ENCODE data around the gene EMC9. TPM values are rescaled to one million over a fixed set of nuclear protein-coding genes. Genes with fewer than 3 reads are reported as not detected.

The EMC9 gene
- total and polyA plus RNA-seq, 10 of the 15 experiments (the other 5 are each of a cell fraction or from before 2014, with no cell fraction given): 15.3 to 60.5 (median 30.3) TPM

GRCh38 chr14:24185741-24186140, 44.4 kb upstream of the EMC9 start:
- H3K9ac ChIP-seq (ENCODE audit: control insufficient read depth, insufficient read depth, low read length): no peak overlapping the region
- ChIA-PET SMC1A (ENCODE audit: uncharacterized antibody, unreplicated experiment) (interaction anchor here (1.5 kb wide), 1 partner anchor 11 kb away, joined by 3 read pairs; no protein-coding TSS in a partner anchor), POLR2A (no interaction called here), CTCF (no interaction called here), RAD21 (ENCODE audit: unreplicated experiment) (no interaction called here)
- 93% methylated on average over 9 of the region's 11 CpGs for WGBS (ENCODE audit: insufficient coverage, insufficient replicate concordance, low lambda C conversion rate, missing lambda C conversion rate)
- peaks cover 17 to 38% of the 10 kb centered on the region in 2 experiments for H3K36me3 ChIP-seq (ENCODE audit: control insufficient read depth in 2 of 2, insufficient read depth in 2 of 2, low read length in 1 of 2)
- no peak overlapping the region for H3K4me2 ChIP-seq (ENCODE audit: control insufficient read depth, insufficient read depth)
- FAIRE-seq: no peak
- ATAC-seq: no peak
- no peak overlapping the region for H3K4me3 ChIP-seq
- 0 out of 2 replicates have a peak, but pooled peaks cover 4% of the 10 kb centered on the region for H3K4me1 ChIP-seq (ENCODE audit: control insufficient read depth, insufficient read depth, low read length)
- no TSS peak for BruUV-seq (replicated peaks)
- no peak overlapping the region for H2AFZ ChIP-seq (ENCODE audit: control insufficient read depth, low read depth, low read length)
- TF ChIP-seq, protein P1, sequence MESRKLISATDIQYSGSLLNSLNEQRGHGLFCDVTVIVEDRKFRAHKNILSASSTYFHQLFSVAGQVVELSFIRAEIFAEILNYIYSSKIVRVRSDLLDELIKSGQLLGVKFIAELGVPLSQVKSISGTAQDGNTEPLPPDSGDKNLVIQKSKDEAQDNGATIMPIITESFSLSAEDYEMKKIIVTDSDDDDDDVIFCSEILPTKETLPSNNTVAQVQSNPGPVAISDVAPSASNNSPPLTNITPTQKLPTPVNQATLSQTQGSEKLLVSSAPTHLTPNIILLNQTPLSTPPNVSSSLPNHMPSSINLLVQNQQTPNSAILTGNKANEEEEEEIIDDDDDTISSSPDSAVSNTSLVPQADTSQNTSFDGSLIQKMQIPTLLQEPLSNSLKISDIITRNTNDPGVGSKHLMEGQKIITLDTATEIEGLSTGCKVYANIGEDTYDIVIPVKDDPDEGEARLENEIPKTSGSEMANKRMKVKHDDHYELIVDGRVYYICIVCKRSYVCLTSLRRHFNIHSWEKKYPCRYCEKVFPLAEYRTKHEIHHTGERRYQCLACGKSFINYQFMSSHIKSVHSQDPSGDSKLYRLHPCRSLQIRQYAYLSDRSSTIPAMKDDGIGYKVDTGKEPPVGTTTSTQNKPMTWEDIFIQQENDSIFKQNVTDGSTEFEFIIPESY (IDR thresholded peaks at IDR 0.05): no peak
- TF ChIP-seq NFYB (IDR thresholded peaks at IDR 0.05; ENCODE audit: insufficient read depth, low read depth, low read length) (no peak), ASH2L (IDR thresholded peaks at IDR 0.05; ENCODE audit: borderline replicate concordance, low read depth) (no peak), ZNF384 (IDR thresholded peaks at IDR 0.05; ENCODE audit: borderline replicate concordance, low read depth, low read length) (no peak), IRF5 (IDR thresholded peaks at IDR 0.05; ENCODE audit: borderline replicate concordance) (no peak), RCOR1 (conservative IDR thresholded peaks at IDR 0.05; ENCODE audit: low read depth, low read length) (no peak), EP300 (IDR thresholded peaks at IDR 0.05; ENCODE audit: borderline replicate concordance in 1 of 2, control insufficient read depth in 1 of 2, low read depth in 2 of 2, low read length in 2 of 2) (no peak)
- TF ChIP-seq, protein P2, sequence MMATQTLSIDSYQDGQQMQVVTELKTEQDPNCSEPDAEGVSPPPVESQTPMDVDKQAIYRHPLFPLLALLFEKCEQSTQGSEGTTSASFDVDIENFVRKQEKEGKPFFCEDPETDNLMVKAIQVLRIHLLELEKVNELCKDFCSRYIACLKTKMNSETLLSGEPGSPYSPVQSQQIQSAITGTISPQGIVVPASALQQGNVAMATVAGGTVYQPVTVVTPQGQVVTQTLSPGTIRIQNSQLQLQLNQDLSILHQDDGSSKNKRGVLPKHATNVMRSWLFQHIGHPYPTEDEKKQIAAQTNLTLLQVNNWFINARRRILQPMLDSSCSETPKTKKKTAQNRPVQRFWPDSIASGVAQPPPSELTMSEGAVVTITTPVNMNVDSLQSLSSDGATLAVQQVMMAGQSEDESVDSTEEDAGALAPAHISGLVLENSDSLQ (IDR thresholded peaks at IDR 0.05): no peak
- TF ChIP-seq, protein P3, sequence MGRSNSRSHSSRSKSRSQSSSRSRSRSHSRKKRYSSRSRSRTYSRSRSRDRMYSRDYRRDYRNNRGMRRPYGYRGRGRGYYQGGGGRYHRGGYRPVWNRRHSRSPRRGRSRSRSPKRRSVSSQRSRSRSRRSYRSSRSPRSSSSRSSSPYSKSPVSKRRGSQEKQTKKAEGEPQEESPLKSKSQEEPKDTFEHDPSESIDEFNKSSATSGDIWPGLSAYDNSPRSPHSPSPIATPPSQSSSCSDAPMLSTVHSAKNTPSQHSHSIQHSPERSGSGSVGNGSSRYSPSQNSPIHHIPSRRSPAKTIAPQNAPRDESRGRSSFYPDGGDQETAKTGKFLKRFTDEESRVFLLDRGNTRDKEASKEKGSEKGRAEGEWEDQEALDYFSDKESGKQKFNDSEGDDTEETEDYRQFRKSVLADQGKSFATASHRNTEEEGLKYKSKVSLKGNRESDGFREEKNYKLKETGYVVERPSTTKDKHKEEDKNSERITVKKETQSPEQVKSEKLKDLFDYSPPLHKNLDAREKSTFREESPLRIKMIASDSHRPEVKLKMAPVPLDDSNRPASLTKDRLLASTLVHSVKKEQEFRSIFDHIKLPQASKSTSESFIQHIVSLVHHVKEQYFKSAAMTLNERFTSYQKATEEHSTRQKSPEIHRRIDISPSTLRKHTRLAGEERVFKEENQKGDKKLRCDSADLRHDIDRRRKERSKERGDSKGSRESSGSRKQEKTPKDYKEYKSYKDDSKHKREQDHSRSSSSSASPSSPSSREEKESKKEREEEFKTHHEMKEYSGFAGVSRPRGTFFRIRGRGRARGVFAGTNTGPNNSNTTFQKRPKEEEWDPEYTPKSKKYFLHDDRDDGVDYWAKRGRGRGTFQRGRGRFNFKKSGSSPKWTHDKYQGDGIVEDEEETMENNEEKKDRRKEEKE (IDR thresholded peaks at IDR 0.05): no peak
- in situ Hi-C loops (cut with MboI): no loop called here
- H4K20me1 ChIP-seq (ENCODE audit: control insufficient read depth, insufficient read depth): no peaks in the 10 kb centered on the region
- H3K9me3 ChIP-seq (replicated peaks; ENCODE audit: control insufficient read depth, insufficient read depth, low read length): no peaks in the 10 kb centered on the region
- intact Hi-C loops (cut with micrococcal nuclease; ENCODE audit: unreplicated experiment): no loop called here
- no peak for DNase-seq (ENCODE audit: low read depth, low spot score)
- H3K79me2 ChIP-seq (ENCODE audit: control insufficient read depth, insufficient read depth, low read length): peaks cover 20% of the 10 kb centered on the region
- H3K27ac ChIP-seq (ENCODE audit: control insufficient read depth, insufficient read depth): no peak overlapping the region
- H3K27me3 ChIP-seq (replicated peaks in 1 of 2; ENCODE audit: control insufficient read depth in 2 of 2, insufficient read depth in 2 of 2, low read length in 1 of 2): no peaks in the 10 kb centered on the region
